K562 (cell line): Measurements from ENCODE around the gene ALOX12B. TPM values are rescaled to one million over a fixed set of nuclear protein-coding genes. Genes with fewer than 3 reads are reported as not detected.

Experiments used
- ATAC-seq: fragments of 200-7000 bp; cut with Tn5 transposase; 3 replicates; pipeline ENCODE4 v1.9.1; 2020; ENCODE audit warnings: moderate library complexity
- BruUV-seq: library from RNA; stranded (reverse); fragments of 400-500 nt; replicated peaks from 2 replicates; lab custom pipeline; 2021; lab: Mats Ljungman, UMichigan
- CTCF ChIA-PET: fragments of 300-600 bp; formaldehyde crosslinking; extraction: SDS; loops from one replicate; lab custom pipeline; 2021; ENCODE audit warnings: low intra/inter-chr PET ratio; lab: Yijun Ruan, JAX
- POLR2A ChIA-PET: fragments of 300-600, 350-650 bp; sonication (Branson Sonifier 250); formaldehyde crosslinking; extraction: SDS; loops from one replicate; lab custom pipeline; 2021; ENCODE audit warnings: antibody characterized with exemption, inconsistent platforms; lab: Yijun Ruan, JAX
- DNase-seq, 4 experiments: peaks; one replicate each; pipeline versions ENCODE4 v3.0.0 to v3.0.0-alpha.2; 2011 to 2018; ENCODE audit warnings: low spot score in 3 of 4, mixed read lengths in 3 of 4; ENCODE audit errors: extremely low read depth in 1 of 4
- FAIRE-seq: peaks from 2 replicates; lab custom pipeline; 2011; peaks lifted over from hg19 to GRCh38; lab: Jason Lieb, UNC
- H2AFZ ChIP-seq: 2 replicates; pipeline ENCODE4 v1.6.0; 2011; ENCODE audit warnings: low read depth, low read length, control low read depth, inconsistent platforms
- H3K27ac ChIP-seq: fragments of 200-600 bp; 3 replicates; pipeline ENCODE4 v1.8.0; 2011; ENCODE audit warnings: low read depth, mild to moderate bottlenecking, control low read depth, inconsistent platforms, low read length, moderate library complexity, mixed read lengths; ENCODE audit errors: extremely low read depth
- H3K27me3 ChIP-seq, 2 experiments: fragments of 300-600 bp in 1 of 2; 2 replicates in 1 of 2; 3 replicates in 1 of 2; pipeline versions ENCODE4 v1.6.0 to v1.8.0; 2011; ENCODE audit warnings: inconsistent platforms in 2 of 2, low read length in 2 of 2, mild to moderate bottlenecking in 1 of 2, mixed read lengths in 1 of 2, moderate library complexity in 1 of 2; ENCODE audit not compliant: control insufficient read depth in 2 of 2, insufficient read depth in 2 of 2
- H3K36me3 ChIP-seq: fragments of 300-600 bp; 3 replicates; pipeline ENCODE4 v1.8.0; 2011; ENCODE audit warnings: mild to moderate bottlenecking, low read length, inconsistent platforms; ENCODE audit not compliant: control insufficient read depth, insufficient read depth
- H3K4me1 ChIP-seq, 2 experiments: fragments of 200-600 bp in 1 of 2; replicated peaks in 1 of 2; 2 replicates in 1 of 2; 3 replicates in 1 of 2; pipeline versions ENCODE4 v1.5.1 to v1.8.0; 2011; ENCODE audit warnings: inconsistent platforms in 2 of 2, low read length in 2 of 2, mild to moderate bottlenecking in 1 of 2, mixed read lengths in 1 of 2, moderate library complexity in 1 of 2; ENCODE audit not compliant: control insufficient read depth in 2 of 2, insufficient read depth in 2 of 2
- H3K4me2 ChIP-seq: 2 replicates; pipeline ENCODE4 v1.6.1; 2011; ENCODE audit warnings: low read length, control low read depth, inconsistent platforms, mixed read lengths; ENCODE audit not compliant: insufficient read depth
- H3K4me3 ChIP-seq: fragments of 200-600 bp; sonication (generic), shearing (Covaris generic); 2 replicates; pipeline ENCODE4 v1.5.1; 2016; ENCODE audit warnings: control low read depth, inconsistent platforms
- H3K79me2 ChIP-seq: fragments of 200-600 bp; 3 replicates; pipeline ENCODE4 v1.8.0; 2011; ENCODE audit warnings: low read length, inconsistent platforms; ENCODE audit not compliant: control insufficient read depth, insufficient read depth
- H3K9ac ChIP-seq, 2 experiments: 2 replicates each; pipeline versions ENCODE4 v1.6.0 to v1.6.1; 2011; ENCODE audit warnings: low read depth in 2 of 2, low read length in 2 of 2, control low read depth in 1 of 2, inconsistent platforms in 1 of 2, mild to moderate bottlenecking in 1 of 2, mixed read lengths in 1 of 2; ENCODE audit not compliant: insufficient read depth in 1 of 2
- H3K9me1 ChIP-seq: one replicate; pipeline ENCODE4 v1.6.0; 2011; ENCODE audit warnings: inconsistent platforms, mild to moderate bottlenecking, low read length, moderate library complexity; ENCODE audit not compliant: control insufficient read depth, insufficient read depth
- H3K9me3 ChIP-seq: replicated peaks from 2 replicates; pipeline ENCODE4 v1.5.1; 2011; ENCODE audit warnings: low read depth, low read length, inconsistent platforms; ENCODE audit not compliant: control insufficient read depth, insufficient read depth
- H4K20me1 ChIP-seq: replicated peaks from 2 replicates; pipeline ENCODE4 v1.6.1; 2011; ENCODE audit warnings: low read length, inconsistent platforms, mixed read lengths; ENCODE audit not compliant: control insufficient read depth, insufficient read depth
- ARHGAP35 ChIP-seq: fragments of 450-650 bp; IDR thresholded peaks from 2 replicates; pipeline ENCODE4 v1.6.1; 2018; ENCODE audit not compliant: partially characterized antibody
- CEBPG ChIP-seq, 3 experiments: fragments of 200-800 bp in 1 of 3; sonication (Bioruptor generic) in 1 of 3; sonication (generic) in 1 of 3; formaldehyde crosslinking in 1 of 3; IDR thresholded peaks in 2 of 3; conservative IDR thresholded peaks in 1 of 3; 2 replicates each; pipeline versions ENCODE4 v1.6.1 to v1.8.0; 2016 to 2022; ENCODE audit warnings: missing compliant biosample characterization in 2 of 3, missing genetic modification characterization in 2 of 3, mild to moderate bottlenecking in 1 of 3, missing genetic modification reagents in 1 of 3
- ERF ChIP-seq: fragments of 450-650 bp; formaldehyde crosslinking; IDR thresholded peaks from 2 replicates; pipeline ENCODE4 v1.4.0; 2020; ENCODE audit warnings: mild to moderate bottlenecking, mixed read lengths
- KLF16 ChIP-seq: IDR thresholded peaks from 2 replicates; pipeline ENCODE4 v1.6.1; 2016; ENCODE audit warnings: antibody characterized with exemption
- ZNF280A ChIP-seq: fragments of 450-650 bp; IDR thresholded peaks from 2 replicates; pipeline ENCODE4 v1.6.1; 2018; ENCODE audit warnings: mild to moderate bottlenecking, low read depth; ENCODE audit not compliant: partially characterized antibody
- WGBS: fragments of 100-300 bp; shearing (Covaris generic); methylation state at CpG from one replicate; pipeline ENCODE4 v1.1.6; 2016; ENCODE audit warnings: low coverage, mixed read lengths; ENCODE audit not compliant: insufficient coverage; ENCODE audit errors: missing lambda C conversion rate; 5-methylcytosine and 5-hydroxymethylcytosine counted together
- in situ Hi-C: fragments of 300-500 bp; cut with MboI; formaldehyde crosslinking; loops from 4 replicates; pipeline ENCODE4 v1.15.0; 2018; ENCODE audit warnings: inconsistent platforms, mixed read lengths
- intact Hi-C: fragments of 100-400 bp; cut with micrococcal nuclease; formaldehyde crosslinking; loops from 2 replicates; pipeline ENCODE4 v1.14.2; 2022
- polyA plus RNA-seq, 8 experiments: library from polyadenylated mRNA; depleted of rRNA in 4 of 8; stranded (reverse) in 5 of 8; unstranded in 3 of 8; fragments of >200 nt; fragmentation: Nextera tagmentation in 2 of 8; fragmentation: Illumina TruSeq in 1 of 8; extraction: Ambion mirVana in 2 of 8; extraction: Trizol in 1 of 8; gene quantifications; 2 replicates each; pipeline versions ENCODE4 v1.2.1 to v1.2.3, GENCODE V29; 2011 to 2014; ENCODE audit warnings: inconsistent platforms in 1 of 8, missing spikeins in 1 of 8
- total RNA-seq, 7 experiments: library from RNA; depleted of rRNA in 6 of 7; stranded (reverse); fragments of >200 nt in 6 of 7; fragmentation: Illumina TruSeq in 2 of 7; extraction: Trizol in 2 of 7; gene quantifications; 2 replicates each; pipeline versions ENCODE4 v1.2.1 to v1.2.3, GENCODE V29; 2011 to 2021; ENCODE audit warnings: low replicate concordance in 1 of 7

ALOX12B gene
- total and polyA plus RNA-seq, 9 of the 15 experiments (the other 6 are each of a cell fraction or from before 2014, with no cell fraction given) = not detected

- WGBS = 87% methylated on average over 7 of the region's 28 CpGs
Observed at GRCh38 chr17:8072341-8072728, 15.2 kb downstream of the ALOX12B start.

GRCh38 chr17:8071496-8071895, 16.0 kb downstream of the ALOX12B start:
- in situ Hi-C loops = loop anchor here (25.0 kb wide), 2 partner anchors 716 to 916 kb away; partner anchors contain the start of gene MFSD6L
- no peaks in the 10 kb centered on the region for H3K36me3 ChIP-seq
- no peak overlapping the region for H3K27ac ChIP-seq
- intact Hi-C loops = loop anchor here (5.0 kb wide), 1 partner anchor 41 kb away; no protein-coding TSS in a partner anchor
- WGBS = 53% methylated on average over 12 of the region's 12 CpGs
- H3K4me2 ChIP-seq = no peak overlapping the region
- no peaks in the 10 kb centered on the region for H3K9me3 ChIP-seq
- no peaks in the 10 kb centered on the region for H3K79me2 ChIP-seq
- no peak overlapping the region for H3K9ac ChIP-seq
- no peaks in the 10 kb centered on the region for H4K20me1 ChIP-seq
- no peak for DNase-seq
- no TSS peak for BruUV-seq
- no peak for FAIRE-seq
- ChIA-PET CTCF (interaction anchor here (0.6 kb wide), 1 partner anchor 194 kb away, joined by 3 read pairs; no protein-coding TSS in a partner anchor), POLR2A (interaction anchor here (0.6 to 2.0 kb wide), 4 partner anchors 9 to 382 kb away, joined by 3 to 5 read pairs (median 4); no protein-coding TSS in a partner anchor)
- no peaks in the 10 kb centered on the region for H3K9me1 ChIP-seq
- H3K4me3 ChIP-seq = no peak overlapping the region
- no peak overlapping the region for H2AFZ ChIP-seq
- no peak for ATAC-seq
- H3K4me1 ChIP-seq = peaks cover 5 to 24% of the 10 kb centered on the region in 2 experiments; a peak in 3 of 5 replicates
- peaks cover 0 to 25% of the 10 kb centered on the region in 2 experiments; a peak in 3 of 5 replicates for H3K27me3 ChIP-seq
- TF ChIP-seq ARHGAP35 (no peak), CEBPG (CRISPR knock-in tag; IDR thresholded peaks at IDR 0.05) (no peak), CEBPG (tag; conservative IDR thresholded peaks at IDR 0.05 in 1 of 2, IDR thresholded peaks at IDR 0.05 in 1 of 2) (no peak), ZNF280A (no peak), ERF (CRISPR knock-in tag) (no peak)

More at GRCh38 chr17:8072341-8072728, 15.2 kb downstream of the ALOX12B start:
- intact Hi-C loops = loop anchor here (5.0 kb wide), 1 partner anchor 40 kb away; no protein-coding TSS in a partner anchor
- Histone ChIP-seq H3K79me2 (no peaks in the 10 kb centered on the region), H3K4me2 (no peak overlapping the region), H4K20me1 (no peaks in the 10 kb centered on the region), H3K4me3 (no peak overlapping the region), H3K27ac (no peak overlapping the region), H3K9me3 (no peaks in the 10 kb centered on the region), H3K4me1 (peaks cover 5 to 24% of the 10 kb centered on the region in 2 experiments; a peak in 3 of 5 replicates), H3K36me3 (no peaks in the 10 kb centered on the region), H3K27me3 (peaks cover 0 to 25% of the 10 kb centered on the region in 2 experiments; a peak in 3 of 5 replicates), H3K9ac (no peak overlapping the region), H3K9me1 (no peaks in the 10 kb centered on the region), H2AFZ (no peak overlapping the region)
- ChIA-PET POLR2A (interaction anchor here (2.0 kb wide), 1 partner anchor 10 kb away, joined by 5 read pairs; no protein-coding TSS in a partner anchor), CTCF (no interaction called here)
- FAIRE-seq = no peak
- no TSS peak for BruUV-seq
- in situ Hi-C loops = loop anchor here (25.0 kb wide), 2 partner anchors 715 to 915 kb away; partner anchors contain the start of gene MFSD6L
- DNase-seq = no peak
- TF ChIP-seq KLF16 = no peak
- ATAC-seq = no peak
